Stimulated activated CD4-positive, alpha-beta T cell treated with anti-CD3 and anti-CD28 coated beads, Interleukin-4, amount 100 ng/mL, for 24 hours (primary cell): ENCODE measurements around the gene PDE6B.

ENCODE experiments used
- DNase-seq: peaks from one replicate; pipeline ENCODE4 v3.0.0-alpha.2; 2020

The PDE6B gene

GRCh38 chr4:601612-602558 is 23.5 kb upstream of the PDE6B start:
- no peak for DNase-seq

GRCh38 chr4:602559-602942 is 22.8 kb upstream of the PDE6B start:
- DNase-seq: peak; percentile 65

GRCh38 chr4:604131-604530 is 21.2 kb upstream of the PDE6B start:
- peak; percentile 14 for DNase-seq

- DNase-seq: no peak
Measured at GRCh38 chr4:605702-606425, 19.5 kb upstream of the PDE6B start.

- DNase-seq: no peak
Measured at GRCh38 chr4:608236-608635, 17.1 kb upstream of the PDE6B start.

- DNase-seq: no peak
Measured at GRCh38 chr4:609400-610050, 15.8 kb upstream of the PDE6B start.

- no peak for DNase-seq
Measured at GRCh38 chr4:610411-611261, 14.7 kb upstream of the PDE6B start.

GRCh38 chr4:612052-612748 is 13.2 kb upstream of the PDE6B start:
- no peak for DNase-seq

- no peak for DNase-seq
Measured at GRCh38 chr4:612749-613125, 12.6 kb upstream of the PDE6B start.

GRCh38 chr4:613126-613525 is 12.2 kb upstream of the PDE6B start:
- no peak for DNase-seq

GRCh38 chr4:616091-616490 is 9.3 kb upstream of the PDE6B start:
- no peak for DNase-seq

- DNase-seq: no peak
Measured at GRCh38 chr4:616911-617643, 8.3 kb upstream of the PDE6B start.

- DNase-seq: no peak
Measured at GRCh38 chr4:617644-618641, 7.4 kb upstream of the PDE6B start.

- DNase-seq: no peak
Measured at GRCh38 chr4:620201-620600, 5.2 kb upstream of the PDE6B start.

- no peak for DNase-seq
Measured at GRCh38 chr4:620851-621261, 4.5 kb upstream of the PDE6B start.

GRCh38 chr4:621296-622070 is 3.9 kb upstream of the PDE6B start:
- no peak for DNase-seq

- no peak for DNase-seq
Measured at GRCh38 chr4:622071-622995, 3.0 kb upstream of the PDE6B start.
